Activated CD8-positive, alpha-beta T cell treated with anti-CD3 and anti-CD28 coated beads for 36 hours (primary cell): ENCODE data around the gene PTPRN2. TPM values are rescaled to one million over a fixed set of nuclear protein-coding genes. Genes with fewer than 3 reads are reported as not detected.

Source experiments
- ATAC-seq: fragments of 200-7000 bp; cut with Tn5 transposase; one replicate; pipeline ENCODE4 v1.10.0; 2021; ENCODE audit warnings: mild to moderate bottlenecking, moderate library complexity
- CTCF ChIA-PET: fragments of 350-600 bp; sonication (Branson Sonifier 250); formaldehyde crosslinking; loops from one replicate; lab custom pipeline; 2021; ENCODE audit warnings: antibody characterized with exemption; lab: Charles Lee
- POLR2A ChIA-PET: fragments of 350-600 bp; sonication (Branson Sonifier 250); formaldehyde crosslinking; loops from one replicate; lab custom pipeline; 2021; ENCODE audit warnings: antibody characterized with exemption; lab: Charles Lee
- DNase-seq: peaks from one replicate; pipeline ENCODE4 v3.0.0-alpha.2; 2020
- H3K27ac Mint-ChIP-seq: one replicate; pipeline ENCODE4 v1.8.0; 2021; ENCODE audit warnings: mild to moderate bottlenecking, mixed read lengths
- H3K27me3 Mint-ChIP-seq: one replicate; pipeline ENCODE4 v1.8.0; 2021; ENCODE audit warnings: mixed read lengths
- H3K36me3 Mint-ChIP-seq: one replicate; pipeline ENCODE4 v1.8.0; 2021; ENCODE audit warnings: low read depth, mixed read lengths
- H3K4me1 Mint-ChIP-seq: one replicate; pipeline ENCODE4 v1.8.0; 2021; ENCODE audit warnings: low read depth, mixed read lengths
- H3K4me3 Mint-ChIP-seq: one replicate; pipeline ENCODE4 v1.8.0; 2021; ENCODE audit warnings: mild to moderate bottlenecking, moderate library complexity, mixed read lengths
- H3K9me3 Mint-ChIP-seq: one replicate; pipeline ENCODE4 v1.8.0; 2021; ENCODE audit warnings: mixed read lengths
- intact Hi-C: fragments of 100-400 bp; cut with micrococcal nuclease; formaldehyde crosslinking; loops from one replicate; pipeline ENCODE4 v1.10.0; 2022
- total RNA-seq, 2 experiments: library from RNA; stranded (reverse); gene quantifications; one replicate each; pipeline ENCODE4 v1.2.3, GENCODE V29; 2021
- TF ChIP-seq, protein P1 (sequence below): fragments of 200-600 bp; IDR thresholded peaks from one replicate; pipeline ENCODE4 v1.8.0; 2022; ENCODE audit warnings: antibody characterized with exemption, mild to moderate bottlenecking

Gene PTPRN2
- total RNA-seq, 2 experiments from 2014 or later, result 0.49 to 0.65 TPM

DNA sequence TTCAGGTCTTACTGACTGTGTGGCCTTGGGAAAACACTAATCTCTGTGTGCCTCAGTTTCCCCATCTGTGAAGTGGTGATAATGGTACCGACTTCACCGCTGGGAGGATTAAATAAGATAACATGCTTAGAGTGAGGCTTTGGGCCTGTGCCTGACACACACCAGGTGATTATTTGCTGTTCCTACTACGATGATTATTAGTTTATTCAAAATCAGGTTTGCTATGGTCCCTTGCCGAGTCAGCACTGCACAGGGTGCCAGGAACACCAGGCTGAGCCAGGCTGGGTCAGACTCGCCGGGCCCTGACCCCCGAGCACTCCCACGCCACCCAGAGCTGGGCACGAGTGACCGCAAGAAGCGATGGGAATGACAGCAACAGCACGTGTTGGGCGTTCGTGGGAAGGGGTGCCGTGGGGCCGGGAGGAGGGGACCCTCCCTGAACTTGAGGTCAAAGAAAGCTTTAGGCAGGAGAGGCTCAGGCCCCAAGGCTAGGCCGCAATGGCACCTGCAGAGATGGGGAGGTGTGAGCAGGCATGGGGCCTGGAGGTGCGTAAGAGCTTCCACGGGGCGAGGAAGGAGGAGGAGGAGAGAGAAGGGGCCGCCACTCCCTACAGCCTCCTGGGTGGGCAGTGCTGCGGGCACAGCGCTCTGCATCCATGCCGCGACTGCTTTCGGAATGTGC, 925.4 kb downstream of the PTPRN2 start:
- ChIA-PET CTCF (no interaction called here), POLR2A (no interaction called here)
- DNase-seq, result no peak
- peaks cover 7% of the 10 kb centered on the region for H3K4me1 Mint-ChIP-seq
- no peaks in the 10 kb centered on the region for H3K27me3 Mint-ChIP-seq
- no peak for ATAC-seq
- intact Hi-C loops, result no loop called here
- no peak overlapping the region for H3K27ac Mint-ChIP-seq
- H3K4me3 Mint-ChIP-seq, result no peak overlapping the region
- H3K9me3 Mint-ChIP-seq, result no peaks in the 10 kb centered on the region
- no peaks in the 10 kb centered on the region for H3K36me3 Mint-ChIP-seq
- TF ChIP-seq, protein P1, sequence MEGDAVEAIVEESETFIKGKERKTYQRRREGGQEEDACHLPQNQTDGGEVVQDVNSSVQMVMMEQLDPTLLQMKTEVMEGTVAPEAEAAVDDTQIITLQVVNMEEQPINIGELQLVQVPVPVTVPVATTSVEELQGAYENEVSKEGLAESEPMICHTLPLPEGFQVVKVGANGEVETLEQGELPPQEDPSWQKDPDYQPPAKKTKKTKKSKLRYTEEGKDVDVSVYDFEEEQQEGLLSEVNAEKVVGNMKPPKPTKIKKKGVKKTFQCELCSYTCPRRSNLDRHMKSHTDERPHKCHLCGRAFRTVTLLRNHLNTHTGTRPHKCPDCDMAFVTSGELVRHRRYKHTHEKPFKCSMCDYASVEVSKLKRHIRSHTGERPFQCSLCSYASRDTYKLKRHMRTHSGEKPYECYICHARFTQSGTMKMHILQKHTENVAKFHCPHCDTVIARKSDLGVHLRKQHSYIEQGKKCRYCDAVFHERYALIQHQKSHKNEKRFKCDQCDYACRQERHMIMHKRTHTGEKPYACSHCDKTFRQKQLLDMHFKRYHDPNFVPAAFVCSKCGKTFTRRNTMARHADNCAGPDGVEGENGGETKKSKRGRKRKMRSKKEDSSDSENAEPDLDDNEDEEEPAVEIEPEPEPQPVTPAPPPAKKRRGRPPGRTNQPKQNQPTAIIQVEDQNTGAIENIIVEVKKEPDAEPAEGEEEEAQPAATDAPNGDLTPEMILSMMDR, result no peak

DNA sequence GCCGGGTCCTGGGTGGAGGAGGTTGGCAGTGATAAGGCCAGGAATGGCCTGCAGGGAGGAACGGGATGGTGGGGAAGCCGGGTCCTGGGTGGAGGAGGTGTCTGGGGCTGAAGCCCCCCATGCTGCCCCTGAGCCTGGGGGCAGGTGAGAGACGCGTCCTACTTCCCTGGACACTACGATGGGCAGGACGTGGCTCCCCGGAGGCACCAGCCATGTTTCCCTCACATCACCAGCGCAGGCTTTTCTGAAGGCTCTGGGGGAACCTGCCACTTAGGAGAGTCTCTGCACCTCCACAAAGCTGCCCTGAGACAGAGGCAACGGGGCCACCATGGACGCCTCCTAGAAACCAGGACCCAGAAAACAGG, 926.0 kb downstream of the PTPRN2 start:
- DNase-seq, result no peak
- no peak overlapping the region for H3K27ac Mint-ChIP-seq
- CTCF ChIA-PET, result no interaction called here

DNA sequence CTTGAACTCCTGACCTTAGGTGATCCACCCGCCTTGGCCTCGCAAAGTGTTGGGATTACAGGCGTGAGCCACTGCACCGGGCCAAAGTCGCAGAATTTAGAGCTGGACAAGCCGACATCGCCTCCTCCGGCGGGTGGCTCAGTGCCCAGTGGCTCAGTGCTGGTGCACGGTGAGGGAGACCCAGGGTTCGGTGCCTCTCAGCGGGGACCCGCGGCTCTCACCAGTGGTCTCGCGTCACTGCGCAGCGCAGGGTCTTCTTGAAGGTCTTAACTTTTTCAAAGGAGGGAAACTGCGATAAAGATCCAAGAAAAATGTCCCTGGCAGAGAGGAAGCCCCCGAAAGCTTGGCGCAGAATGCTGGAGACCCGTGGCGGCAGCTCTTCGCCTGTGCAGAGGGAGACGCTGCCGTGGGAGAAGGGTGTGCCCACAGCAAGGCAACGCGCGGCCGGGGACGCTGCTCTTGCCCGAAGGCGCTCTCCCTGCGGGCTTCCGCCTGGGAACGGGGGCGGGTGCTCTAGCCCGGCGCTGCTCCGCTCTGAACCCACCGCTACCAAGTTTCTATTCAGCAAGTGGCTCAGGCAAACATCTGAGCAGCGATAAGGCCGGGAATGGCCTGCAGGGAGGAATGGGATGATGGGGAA, 926.5 kb downstream of the PTPRN2 start:
- H3K36me3 Mint-ChIP-seq, result no peaks in the 10 kb centered on the region
- DNase-seq (no peak), ATAC-seq (no peak)
- H3K27ac Mint-ChIP-seq, result no peak overlapping the region
- POLR2A ChIA-PET, result no interaction called here
- intact Hi-C loops, result no loop called here
- H3K9me3 Mint-ChIP-seq, result no peaks in the 10 kb centered on the region
- H3K27me3 Mint-ChIP-seq, result no peaks in the 10 kb centered on the region
- CTCF ChIA-PET, result no interaction called here
- TF ChIP-seq, protein P1, result no peak
- no peak overlapping the region for H3K4me3 Mint-ChIP-seq
- peaks cover 7% of the 10 kb centered on the region for H3K4me1 Mint-ChIP-seq

More for the DNA sequence above, 926.0 kb downstream of the PTPRN2 start:
- TF ChIP-seq, protein P1, result no peak
- Mint-ChIP-seq H3K4me3 (no peak overlapping the region), H3K36me3 (no peaks in the 10 kb centered on the region), H3K9me3 (no peaks in the 10 kb centered on the region), H3K27me3 (no peaks in the 10 kb centered on the region), H3K4me1 (peaks cover 7% of the 10 kb centered on the region)
- POLR2A ChIA-PET, result no interaction called here
- no peak for ATAC-seq
- intact Hi-C loops, result no loop called here

DNA sequence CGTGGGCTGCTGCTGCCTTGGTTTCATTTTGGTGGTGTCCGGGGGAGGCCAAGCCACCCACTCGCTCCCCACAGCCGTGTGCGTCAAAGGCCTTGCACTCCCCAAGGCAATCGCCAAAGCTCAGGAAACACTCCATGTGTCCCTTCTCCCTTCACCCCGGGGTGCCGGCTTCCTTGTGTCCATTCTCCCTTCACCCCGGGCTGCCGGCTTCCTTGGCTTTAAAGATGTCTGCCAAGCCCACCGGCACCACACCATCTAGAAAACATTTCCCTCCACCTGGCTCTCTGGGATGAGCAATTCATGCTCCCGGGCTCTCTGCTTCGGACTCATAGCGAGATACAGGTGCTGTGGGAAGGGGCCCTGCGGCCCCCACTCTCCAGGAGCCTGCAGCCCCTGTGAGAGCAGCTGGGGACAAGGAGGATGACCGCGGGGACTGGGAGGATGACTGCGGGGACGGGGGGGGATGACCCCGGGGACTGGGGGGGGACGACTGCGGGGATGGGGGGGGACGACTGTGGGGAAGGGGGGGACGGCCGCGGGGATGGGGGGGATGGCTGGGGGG, 928.7 kb downstream of the PTPRN2 start:
- ATAC-seq, result no peak
- H3K36me3 Mint-ChIP-seq, result no peaks in the 10 kb centered on the region
- H3K4me3 Mint-ChIP-seq, result no peak overlapping the region
- intact Hi-C loops, result no loop called here
- H3K27ac Mint-ChIP-seq, result no peak overlapping the region
- H3K27me3 Mint-ChIP-seq, result no peaks in the 10 kb centered on the region
- DNase-seq, result no peak
- ChIA-PET CTCF (no interaction called here), POLR2A (interaction anchor here (1.5 kb wide), 1 partner anchor 57 kb away, joined by 3 read pairs; no protein-coding TSS in a partner anchor)
- H3K9me3 Mint-ChIP-seq, result no peaks in the 10 kb centered on the region
- H3K4me1 Mint-ChIP-seq, result peaks cover 7% of the 10 kb centered on the region
- TF ChIP-seq, protein P1, result no peak
